ENCODE measurements around the gene VAMP2.
A peak's percentile ranks its signal among the peaks of the same experiment; 100 is the strongest.

VAMP2 gene

DNA sequence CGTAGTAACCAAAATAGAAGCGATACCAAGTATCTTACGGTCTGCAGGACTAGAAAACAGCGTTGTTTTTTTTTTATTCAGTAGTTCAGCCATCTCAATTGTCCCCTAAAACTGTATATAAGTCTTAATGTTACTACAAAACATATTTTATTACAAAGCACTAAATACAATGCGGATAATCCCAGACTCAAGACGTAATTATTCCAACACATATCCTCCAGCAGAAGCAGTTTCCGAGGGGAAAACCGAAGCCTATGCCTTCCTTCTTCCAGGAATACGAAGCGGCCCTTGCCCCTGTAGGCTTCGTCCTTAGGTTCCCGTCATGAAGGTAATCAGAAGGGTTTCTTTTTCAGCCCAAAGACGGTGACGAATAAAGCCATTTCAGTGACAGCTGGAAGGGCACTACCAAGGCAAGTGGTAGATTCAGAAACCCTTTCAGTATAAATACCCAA, 11.1 kb upstream of the VAMP2 start:
- TF ChIP-seq ZBTB7A (IDR thresholded peaks at IDR 0.05; ENCODE audit: low read depth) (no peak), TAF1 (IDR thresholded peaks at IDR 0.05; ENCODE audit: low read depth) (no peak), EP300 (IDR thresholded peaks at IDR 0.05; ENCODE audit: borderline replicate concordance) (no peak)

GRCh38 chr17:8173056-8173870, 10.5 kb upstream of the VAMP2 start:
- peak; percentile 36; the same call in 1 of the 2 replicates for TF ChIP-seq USF1 (IDR thresholded peaks at IDR 0.05)
- peak; percentile 50; the same call in 1 of the 2 replicates for TF ChIP-seq YY1 (IDR thresholded peaks at IDR 0.05; ENCODE audit: low read depth)
- no peak for TF ChIP-seq REST (IDR thresholded peaks at IDR 0.05; ENCODE audit: low read depth)
- no peak for TF ChIP-seq EGR1 (IDR thresholded peaks at IDR 0.05)
- no peak for TF ChIP-seq RAD21 (IDR thresholded peaks at IDR 0.05; ENCODE audit: low read depth)
- TF ChIP-seq EP300 (IDR thresholded peaks at IDR 0.05; ENCODE audit: borderline replicate concordance) = no peak
- peak; percentile 83 for TF ChIP-seq TCF12 (IDR thresholded peaks at IDR 0.05; ENCODE audit: low read depth)
- peak; percentile 92 for TF ChIP-seq CEBPB (IDR thresholded peaks at IDR 0.05)
- peak; percentile 79 for TF ChIP-seq TEAD4 (IDR thresholded peaks at IDR 0.05)
- TF ChIP-seq ZBTB7A (IDR thresholded peaks at IDR 0.05; ENCODE audit: low read depth) = no peak
- TF ChIP-seq NFIC (IDR thresholded peaks at IDR 0.05) = peak; percentile 51
- no peak for TF ChIP-seq TAF1 (IDR thresholded peaks at IDR 0.05; ENCODE audit: low read depth)
- TF ChIP-seq FOXM1 (IDR thresholded peaks at IDR 0.05; ENCODE audit: borderline replicate concordance, low read depth) = no peak
- TF ChIP-seq MAX (IDR thresholded peaks at IDR 0.05) = peak; percentile 63; the same call in 1 of the 2 replicates
- peak; percentile 45; the same call in 1 of the 2 replicates for TF ChIP-seq CREB1 (IDR thresholded peaks at IDR 0.05; ENCODE audit: low read depth)

- TF ChIP-seq TAF1 (IDR thresholded peaks at IDR 0.05; ENCODE audit: low read depth) = no peak
- TF ChIP-seq CEBPB (IDR thresholded peaks at IDR 0.05) = no peak
- no peak for TF ChIP-seq RAD21 (IDR thresholded peaks at IDR 0.05; ENCODE audit: low read depth)
- no peak for TF ChIP-seq USF1 (IDR thresholded peaks at IDR 0.05)
- TF ChIP-seq YY1 (IDR thresholded peaks at IDR 0.05; ENCODE audit: low read depth) = no peak
Observed at GRCh38 chr17:8167526-8167925, 4.8 kb upstream of the VAMP2 start.

DNA sequence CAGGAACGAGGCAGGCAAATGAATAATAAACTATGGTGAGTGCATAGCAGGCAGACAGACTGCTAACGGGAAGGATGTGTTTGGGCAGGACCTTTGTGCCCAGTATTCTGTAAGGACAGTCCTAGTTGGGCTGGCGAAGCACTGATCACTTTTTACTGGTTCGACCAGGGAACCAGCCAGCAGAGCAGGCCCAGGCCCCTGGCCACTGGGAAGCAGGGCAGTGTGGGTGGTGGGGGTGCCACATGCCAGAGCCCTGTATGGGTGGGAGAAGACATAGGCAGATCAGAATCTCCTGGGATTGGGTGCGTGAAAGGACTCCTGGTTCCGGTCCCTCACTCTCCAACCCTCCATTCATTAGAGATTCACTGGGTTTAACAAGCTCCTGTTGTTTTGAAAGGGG, 4.0 kb upstream of the VAMP2 start:
- TF ChIP-seq EGR1 (IDR thresholded peaks at IDR 0.05) = no peak
- no peak for TF ChIP-seq MAX (IDR thresholded peaks at IDR 0.05)
- no peak for TF ChIP-seq USF1 (IDR thresholded peaks at IDR 0.05)
- no peak for TF ChIP-seq NFIC (IDR thresholded peaks at IDR 0.05)
- TF ChIP-seq EP300 (IDR thresholded peaks at IDR 0.05; ENCODE audit: borderline replicate concordance) = no peak
- TF ChIP-seq TAF1 (IDR thresholded peaks at IDR 0.05; ENCODE audit: low read depth) = no peak
- no peak for TF ChIP-seq RAD21 (IDR thresholded peaks at IDR 0.05; ENCODE audit: low read depth)
- no peak for TF ChIP-seq ZBTB7A (IDR thresholded peaks at IDR 0.05; ENCODE audit: low read depth)
- no peak for TF ChIP-seq TCF12 (IDR thresholded peaks at IDR 0.05; ENCODE audit: low read depth)
- TF ChIP-seq CEBPB (IDR thresholded peaks at IDR 0.05) = no peak
- no peak for TF ChIP-seq YY1 (IDR thresholded peaks at IDR 0.05; ENCODE audit: low read depth)
- TF ChIP-seq FOXM1 (IDR thresholded peaks at IDR 0.05; ENCODE audit: borderline replicate concordance, low read depth) = no peak
- no peak for TF ChIP-seq CREB1 (IDR thresholded peaks at IDR 0.05; ENCODE audit: low read depth)
- no peak for TF ChIP-seq REST (IDR thresholded peaks at IDR 0.05; ENCODE audit: low read depth)

- TF ChIP-seq CREB1 (IDR thresholded peaks at IDR 0.05; ENCODE audit: low read depth) = no peak
- no peak for TF ChIP-seq REST (IDR thresholded peaks at IDR 0.05; ENCODE audit: low read depth)
- TF ChIP-seq TEAD4 (IDR thresholded peaks at IDR 0.05) = no peak
- no peak for TF ChIP-seq MAX (IDR thresholded peaks at IDR 0.05)
- no peak for TF ChIP-seq NFIC (IDR thresholded peaks at IDR 0.05)
- TF ChIP-seq EP300 (IDR thresholded peaks at IDR 0.05; ENCODE audit: borderline replicate concordance) = no peak
- no peak for TF ChIP-seq EGR1 (IDR thresholded peaks at IDR 0.05)
- TF ChIP-seq TCF12 (IDR thresholded peaks at IDR 0.05; ENCODE audit: low read depth) = no peak
Observed at GRCh38 chr17:8164815-8165131, 2.0 kb upstream of the VAMP2 start.
